Endodermal cell (in vitro differentiated cells): ENCODE results near the gene UBL3. TPM values are rescaled to one million over a fixed set of nuclear protein-coding genes. Genes with fewer than 3 reads are reported as not detected.

Source experiments
- DNase-seq: peaks from one replicate; pipeline ENCODE4 v3.0.0-alpha.2; 2017
- H3K27ac ChIP-seq: 2 replicates; pipeline ENCODE4 v1.5.1; 2013; ENCODE audit warnings: mild to moderate bottlenecking, low read depth, low read length, moderate library complexity
- H3K27me3 ChIP-seq: 2 replicates; pipeline ENCODE4 v1.6.1; 2013; ENCODE audit warnings: mild to moderate bottlenecking, low read length, moderate library complexity; ENCODE audit not compliant: insufficient read depth, control insufficient read depth, poor library complexity, severe bottlenecking
- H3K36me3 ChIP-seq: 2 replicates; pipeline ENCODE4 v1.7.0; 2013; ENCODE audit warnings: mild to moderate bottlenecking, low read length, moderate library complexity; ENCODE audit not compliant: control insufficient read depth, insufficient read depth
- H3K4me1 ChIP-seq: one replicate; pipeline ENCODE4 v1.7.0; 2013; ENCODE audit warnings: low read length; ENCODE audit not compliant: control insufficient read depth, insufficient read depth
- H3K4me3 ChIP-seq: 2 replicates; pipeline ENCODE4 v1.5.1; 2013; ENCODE audit warnings: mild to moderate bottlenecking, low read length, moderate library complexity
- H3K9ac ChIP-seq: 2 replicates; pipeline ENCODE4 v1.6.1; 2013; ENCODE audit warnings: mild to moderate bottlenecking, low read length, moderate library complexity; ENCODE audit not compliant: poor library complexity, severe bottlenecking; ENCODE audit errors: extremely low read depth
- H3K9me3 ChIP-seq: 2 replicates; pipeline ENCODE4 v1.6.1; 2013; ENCODE audit warnings: mild to moderate bottlenecking, low read length, moderate library complexity; ENCODE audit not compliant: control insufficient read depth
- H3K27ac Mint-ChIP-seq: 2 replicates; pipeline ENCODE4 v1.8.0; 2020; ENCODE audit warnings: mixed read lengths
- H3K27me3 Mint-ChIP-seq: 2 replicates; pipeline ENCODE4 v1.8.0; 2021; ENCODE audit warnings: mild to moderate bottlenecking, mixed read lengths; ENCODE audit not compliant: insufficient read depth
- H3K36me3 Mint-ChIP-seq: 2 replicates; pipeline ENCODE4 v1.8.0; 2020; ENCODE audit warnings: low read depth, mixed read lengths
- H3K4me1 Mint-ChIP-seq: 2 replicates; pipeline ENCODE4 v1.8.0; 2020; ENCODE audit warnings: mixed read lengths
- H3K4me3 Mint-ChIP-seq: 2 replicates; pipeline ENCODE4 v1.8.0; 2020; ENCODE audit warnings: mild to moderate bottlenecking, moderate library complexity, mixed read lengths
- H3K9me3 Mint-ChIP-seq: 2 replicates; pipeline ENCODE4 v1.8.0; 2020; ENCODE audit warnings: mild to moderate bottlenecking, mixed read lengths
- CTCF ChIP-seq: fragments of 200-600 bp; sonication (generic); conservative IDR thresholded peaks from 2 replicates; pipeline ENCODE4 v1.5.0; 2021; ENCODE audit warnings: antibody characterized with exemption, mild to moderate bottlenecking
- WGBS, 2 experiments: methylation state at CpG; one replicate each; pipeline versions ENCODE4 v1.1.5 to v1.1.7; 2013; ENCODE audit warnings: missing lambda C conversion rate in 2 of 2, mixed read lengths in 1 of 2; ENCODE audit not compliant: insufficient coverage in 1 of 2, insufficient read length in 1 of 2; 5-methylcytosine and 5-hydroxymethylcytosine counted together
- total RNA-seq, 2 donors: library from RNA; stranded (reverse); fragmentation: NEBNext Ultra II Directional in 1 of 2; extraction: Animal tissue kit (Norgen Biotek cat#: 25700) in 1 of 2; gene quantifications; 2 replicates in 1 of 2; 3 replicates in 1 of 2; pipeline ENCODE4 v1.2.1, GENCODE V29; 2021

UBL3 gene
- total RNA-seq, 2 donors from 2014 or later = 16.5 to 22.3 TPM

DNA sequence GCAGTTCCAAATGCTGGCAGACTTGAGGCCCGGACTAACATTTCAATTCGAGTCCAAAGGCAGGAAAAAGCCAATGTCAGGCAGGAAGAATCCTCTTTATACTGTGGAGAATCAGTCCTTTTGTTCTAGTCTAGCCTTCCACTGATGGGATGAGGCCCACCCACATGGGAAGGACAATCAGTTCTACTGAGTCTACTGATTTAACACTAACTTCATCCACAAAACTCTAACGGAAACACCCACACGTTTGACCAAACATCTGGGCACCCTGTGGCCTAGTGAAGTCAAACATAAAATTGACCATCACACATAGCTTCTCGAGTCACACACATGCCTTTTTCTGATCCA, 100.3 kb downstream of the UBL3 start:
- no peak overlapping the region for H3K4me3 ChIP-seq
- DNase-seq = no peak
- no peaks in the 10 kb centered on the region for H3K27me3 ChIP-seq
- Mint-ChIP-seq H3K27ac (no peak overlapping the region), H3K4me3 (no peak overlapping the region), H3K4me1 (peaks cover 4% of the 10 kb centered on the region), H3K36me3 (no peaks in the 10 kb centered on the region), H3K9me3 (no peaks in the 10 kb centered on the region), H3K27me3 (no peaks in the 10 kb centered on the region)
- H3K9me3 ChIP-seq = no peaks in the 10 kb centered on the region
- no peaks in the 10 kb centered on the region for H3K36me3 ChIP-seq
- no peak overlapping the region for H3K27ac ChIP-seq
- no peaks in the 10 kb centered on the region for H3K4me1 ChIP-seq
- no peak for TF ChIP-seq CTCF
- WGBS, 2 experiments = 76 to 92% methylated on average over 3 to 5 of the region's 5 CpGs
- H3K9ac ChIP-seq = no peak overlapping the region

GRCh38 chr13:29749401-29750182, 100.8 kb downstream of the UBL3 start:
- no peak overlapping the region for H3K27ac Mint-ChIP-seq
- 86 to 92% methylated on average over 5 to 6 of the region's 6 CpGs for WGBS, 2 experiments

GRCh38 chr13:29748097-29748496, 102.3 kb downstream of the UBL3 start:
- Mint-ChIP-seq H3K36me3 (no peaks in the 10 kb centered on the region), H3K9me3 (no peaks in the 10 kb centered on the region), H3K4me1 (peaks cover 2% of the 10 kb centered on the region), H3K4me3 (no peak overlapping the region), H3K27ac (no peak overlapping the region), H3K27me3 (no peaks in the 10 kb centered on the region)
- no peak overlapping the region for H3K27ac ChIP-seq
- H3K4me3 ChIP-seq = no peak overlapping the region
- H3K36me3 ChIP-seq = no peaks in the 10 kb centered on the region
- WGBS, 2 experiments = 97 to 100% methylated on average over 1 of the region's 3 CpGs
- H3K4me1 ChIP-seq = no peaks in the 10 kb centered on the region
- no peak overlapping the region for H3K9ac ChIP-seq
- no peak for TF ChIP-seq CTCF
- H3K27me3 ChIP-seq = no peaks in the 10 kb centered on the region
- DNase-seq = no peak
- no peaks in the 10 kb centered on the region for H3K9me3 ChIP-seq

More at GRCh38 chr13:29749401-29750182, 100.8 kb downstream of the UBL3 start:
- Mint-ChIP-seq H3K9me3 (no peaks in the 10 kb centered on the region), H3K36me3 (no peaks in the 10 kb centered on the region), H3K4me1 (peaks cover 4% of the 10 kb centered on the region), H3K4me3 (no peak overlapping the region), H3K27me3 (no peaks in the 10 kb centered on the region)
- Histone ChIP-seq H3K4me3 (no peak overlapping the region), H3K36me3 (no peaks in the 10 kb centered on the region), H3K9ac (no peak overlapping the region), H3K27ac (no peak overlapping the region), H3K27me3 (no peaks in the 10 kb centered on the region), H3K9me3 (no peaks in the 10 kb centered on the region), H3K4me1 (no peaks in the 10 kb centered on the region)
- no peak for TF ChIP-seq CTCF
- DNase-seq = no peak
